HCT116 (cell line): Measurements from ENCODE around the gene C15orf39. TPM values are rescaled to one million over a fixed set of nuclear protein-coding genes. Genes with fewer than 3 reads are reported as not detected.

Experiments used
- ATAC-seq: fragments of 200-7000 bp; cut with Tn5 transposase; 2 replicates; pipeline ENCODE4 v1.9.1; 2020; ENCODE audit warnings: mild to moderate bottlenecking, moderate library complexity
- BruUV-seq: library from RNA; stranded (reverse); fragments of 400-500 nt; replicated peaks from 2 replicates; lab custom pipeline; 2021; lab: Mats Ljungman, UMichigan
- CTCF ChIA-PET: fragments of 300-600 bp; sonication (Branson Sonifier 250); formaldehyde crosslinking; loops from one replicate; lab custom pipeline; 2021; ENCODE audit warnings: antibody characterized with exemption; lab: Charles Lee
- POLR2A ChIA-PET: fragments of 300-600, 350-600 bp; sonication (Branson Sonifier 250); formaldehyde crosslinking; loops from one replicate; lab custom pipeline; 2021; ENCODE audit warnings: antibody characterized with exemption; lab: Charles Lee
- RAD21 ChIA-PET, 2 experiments: fragments of 300-600 bp; sonication (Branson Sonifier 250); formaldehyde crosslinking; loops; one replicate each; lab custom pipeline; 2023; ENCODE audit warnings: low total read pairs in 2 of 2; ENCODE audit not compliant: uncharacterized antibody in 2 of 2, unreplicated experiment in 2 of 2, low non-redundant PET in 1 of 2; lab: Charles Lee
- DNase-seq: peaks from one replicate; pipeline ENCODE4 v3.0.0-alpha.2; 2010; ENCODE audit warnings: low read depth, low spot score
- H2AFZ ChIP-seq: fragments of 200-600 bp; shearing (Covaris generic), sonication (generic); 2 replicates; pipeline ENCODE4 v1.6.1; 2017; ENCODE audit warnings: low read depth, mixed run types, mixed read lengths, antibody characterized with exemption, low read length; ENCODE audit not compliant: poor library complexity, severe bottlenecking
- H3K27ac ChIP-seq: 2 replicates; pipeline ENCODE4 v1.5.1; 2012; ENCODE audit warnings: low read depth, low read length
- H3K27me3 ChIP-seq: fragments of 200-600 bp; sonication (generic); 2 replicates; pipeline ENCODE4 v1.6.1; 2016; ENCODE audit warnings: mixed run types, low read length, mixed read lengths; ENCODE audit not compliant: insufficient read depth
- H3K36me3 ChIP-seq, 2 experiments: fragments of 200-500 bp in 1 of 2; fragments of 200-600 bp in 1 of 2; sonication (Bioruptor generic) in 1 of 2; sonication (generic) in 1 of 2; 2 replicates each; pipeline versions ENCODE4 v1.5.1 to v1.6.1; 2014 to 2016; ENCODE audit warnings: low read length in 2 of 2, inconsistent platforms in 1 of 2, mixed read lengths in 1 of 2, mixed run types in 1 of 2; ENCODE audit not compliant: insufficient read depth in 2 of 2, control insufficient read depth in 1 of 2
- H3K4me1 ChIP-seq, 2 experiments: fragments of 200-600 bp in 1 of 2; sonication (generic) in 1 of 2; 2 replicates each; pipeline versions ENCODE4 v1.5.1 to v1.6.1; 2012 to 2017; ENCODE audit warnings: low read length in 2 of 2, inconsistent platforms in 1 of 2, mild to moderate bottlenecking in 1 of 2, mixed read lengths in 1 of 2, mixed run types in 1 of 2, moderate library complexity in 1 of 2; ENCODE audit not compliant: insufficient read depth in 2 of 2, control insufficient read depth in 1 of 2
- H3K4me2 ChIP-seq: fragments of 200-600 bp; sonication (generic); 2 replicates; pipeline ENCODE4 v1.6.1; 2017; ENCODE audit warnings: mixed run types, low read length, mixed read lengths
- H3K4me3 ChIP-seq, 2 experiments: fragments of 200-600 bp in 1 of 2; sonication (generic) in 1 of 2; replicated peaks in 1 of 2; 2 replicates each; pipeline ENCODE4 v1.5.1; 2011 to 2016; ENCODE audit warnings: low read length in 2 of 2, control low read depth in 1 of 2, low read depth in 1 of 2, mild to moderate bottlenecking in 1 of 2, mixed read lengths in 1 of 2, mixed run types in 1 of 2
- H3K79me2 ChIP-seq: fragments of 200-600 bp; sonication (generic); 2 replicates; pipeline ENCODE4 v1.6.1; 2017; ENCODE audit warnings: mild to moderate bottlenecking, mixed run types, low read length, moderate library complexity, mixed read lengths; ENCODE audit not compliant: insufficient read depth
- H3K9ac ChIP-seq: fragments of 200-600 bp; sonication (generic); 2 replicates; pipeline ENCODE4 v1.6.1; 2016; ENCODE audit warnings: low read length, mixed read lengths
- H3K9me2 ChIP-seq: fragments of 200-600 bp; sonication (generic), shearing (Covaris generic); 2 replicates; pipeline ENCODE4 v1.6.1; 2017; ENCODE audit warnings: mixed run types, mild to moderate bottlenecking, moderate library complexity; ENCODE audit not compliant: insufficient read depth
- H3K9me3 ChIP-seq, 2 experiments: fragments of 200-500 bp in 1 of 2; fragments of 200-600 bp in 1 of 2; sonication (Bioruptor generic) in 1 of 2; sonication (generic) in 1 of 2; 2 replicates each; pipeline ENCODE4 v1.6.1; 2014 to 2017; ENCODE audit warnings: low read length in 2 of 2, mixed read lengths in 2 of 2, inconsistent platforms in 1 of 2, low read depth in 1 of 2, mild to moderate bottlenecking in 1 of 2, mixed run types in 1 of 2, moderate library complexity in 1 of 2; ENCODE audit not compliant: control insufficient read depth in 1 of 2, insufficient read depth in 1 of 2
- H4K20me1 ChIP-seq: fragments of 200-600 bp; sonication (generic), shearing (Covaris generic); 2 replicates; pipeline ENCODE4 v1.6.1; 2017; ENCODE audit warnings: mixed run types, mild to moderate bottlenecking, moderate library complexity; ENCODE audit not compliant: insufficient read depth
- CBX3 ChIP-seq: IDR thresholded peaks from 2 replicates; pipeline ENCODE4 v1.6.1; 2012; ENCODE audit warnings: low read depth
- EGR1 ChIP-seq: IDR thresholded peaks from 2 replicates; pipeline ENCODE4 v1.6.1; 2012; ENCODE audit warnings: low read depth
- EZH2 ChIP-seq: fragments of 200-600 bp; sonication (generic); IDR thresholded peaks from 2 replicates; pipeline ENCODE4 v1.6.1; 2017; ENCODE audit warnings: antibody characterized with exemption, mixed run types
- EZH2phosphoT487 ChIP-seq: fragments of 200-600 bp; IDR thresholded peaks from 2 replicates; pipeline ENCODE4 v1.6.1; 2018; ENCODE audit warnings: antibody characterized with exemption, borderline replicate concordance
- FOSL1 ChIP-seq: IDR thresholded peaks from 2 replicates; pipeline ENCODE4 v1.6.1; 2012; ENCODE audit warnings: low read depth
- JUND ChIP-seq: IDR thresholded peaks from 2 replicates; pipeline ENCODE4 v1.6.1; 2012
- MAX ChIP-seq: IDR thresholded peaks from 2 replicates; pipeline ENCODE4 v1.6.1; 2012
- POLR2AphosphoS5 ChIP-seq: IDR thresholded peaks from 2 replicates; pipeline ENCODE4 v1.6.1; 2011; ENCODE audit warnings: mild to moderate bottlenecking, low read depth, low read length, moderate library complexity
- SIN3A ChIP-seq: IDR thresholded peaks from 2 replicates; pipeline ENCODE4 v1.6.1; 2012; ENCODE audit warnings: low read depth
- TCF7L2 ChIP-seq: IDR thresholded peaks from 2 replicates; pipeline ENCODE4 v1.7.0; 2011; ENCODE audit warnings: borderline replicate concordance, inconsistent platforms; ENCODE audit not compliant: insufficient read depth, insufficient read length; ENCODE audit errors: extremely low read depth
- YY1 ChIP-seq: IDR thresholded peaks from 2 replicates; pipeline ENCODE4 v1.6.1; 2011; ENCODE audit warnings: low read length, low read depth, moderate library complexity, mild to moderate bottlenecking; ENCODE audit not compliant: insufficient replicate concordance; ENCODE audit errors: extremely low read depth
- ZFX ChIP-seq: fragments of 450-650 bp; IDR thresholded peaks from 2 replicates; pipeline ENCODE4 v1.6.1; 2017
- intact Hi-C: fragments of 100-400 bp; cut with micrococcal nuclease; formaldehyde crosslinking; loops from 2 replicates; pipeline ENCODE4 v1.10.0; 2022
- total RNA-seq: library from RNA; stranded (reverse); gene quantifications from one replicate; pipeline ENCODE4 v1.2.1, GENCODE V29; 2021; ENCODE audit not compliant: unreplicated experiment
- TF ChIP-seq, protein P1 (sequence below): IDR thresholded peaks from 2 replicates; pipeline ENCODE4 v1.6.1; 2012

Gene C15orf39
- total RNA-seq, 1 experiment from 2014 or later: 29.3 TPM

DNA sequence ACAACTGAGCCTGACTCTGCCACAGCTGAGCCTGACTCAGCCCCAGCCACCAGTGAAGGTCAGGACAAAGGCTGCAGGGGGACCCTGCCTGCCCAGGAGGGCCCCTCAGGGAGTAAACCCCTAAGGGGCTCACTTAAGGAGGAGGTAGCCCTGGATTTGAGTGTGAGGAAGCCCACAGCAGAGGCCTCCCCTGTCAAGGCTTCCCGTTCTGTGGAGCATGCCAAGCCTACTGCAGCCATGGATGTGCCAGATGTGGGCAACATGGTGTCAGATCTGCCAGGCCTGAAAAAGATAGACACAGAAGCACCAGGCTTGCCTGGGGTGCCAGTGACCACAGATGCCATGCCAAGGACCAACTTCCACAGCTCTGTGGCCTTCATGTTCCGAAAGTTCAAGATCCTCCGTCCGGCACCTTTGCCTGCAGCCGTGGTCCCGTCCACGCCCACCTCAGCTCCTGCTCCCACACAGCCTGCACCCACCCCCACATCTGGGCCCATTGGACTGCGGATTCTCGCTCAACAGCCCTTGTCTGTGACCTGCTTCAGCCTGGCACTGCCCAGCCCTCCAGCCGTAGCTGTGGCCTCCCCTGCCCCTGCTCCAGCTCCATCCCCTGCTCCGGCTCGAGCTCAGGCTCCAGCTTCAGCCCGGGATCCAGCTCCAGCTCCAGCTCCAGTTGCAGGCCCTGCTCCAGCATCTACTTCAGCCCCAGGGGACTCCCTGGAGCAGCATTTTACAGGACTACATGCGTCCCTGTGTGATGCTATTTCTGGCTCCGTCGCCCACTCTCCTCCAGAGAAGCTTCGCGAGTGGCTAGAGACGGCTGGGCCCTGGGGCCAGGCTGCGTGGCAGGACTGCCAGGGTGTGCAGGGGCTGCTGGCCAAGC is 6.2 kb downstream of the C15orf39 start:
- ChIA-PET POLR2A (no interaction called here), CTCF (interaction anchor here (1.1 kb wide), 1 partner anchor 177 kb away, joined by 3 read pairs; no protein-coding TSS in a partner anchor), RAD21 (no interaction called here)
- peaks cover 96% of the 10 kb centered on the region for H3K79me2 ChIP-seq
- H3K4me2 ChIP-seq: no peak overlapping the region
- peaks cover 15 to 23% of the 10 kb centered on the region in 2 experiments for H3K4me1 ChIP-seq
- intact Hi-C loops: loop anchor here (10.0 kb wide), 1 partner anchor 423 kb away; the partner anchor contains the start of gene CSK
- BruUV-seq: no TSS peak
- no peaks in the 10 kb centered on the region for H3K27me3 ChIP-seq
- no peak for DNase-seq
- H3K9me3 ChIP-seq: no peaks in the 10 kb centered on the region
- H3K9ac ChIP-seq: no peak overlapping the region
- H3K4me3 ChIP-seq: no peak overlapping the region
- peaks cover 33 to 68% of the 10 kb centered on the region in 2 experiments; a peak in 3 of 4 replicates for H3K36me3 ChIP-seq
- H3K9me2 ChIP-seq: no peaks in the 10 kb centered on the region
- H2AFZ ChIP-seq: no peak overlapping the region
- H4K20me1 ChIP-seq: peaks cover 37% of the 10 kb centered on the region; the same call in 1 of the 2 replicates
- TF ChIP-seq EGR1 (no peak), POLR2AphosphoS5 (0 out of 2 replicates have a peak, but pooled peaks have one; percentile 9)
- TF ChIP-seq, all 23 proteins: peak for 1
- H3K27ac ChIP-seq: no peak overlapping the region; the same call in 1 of the 2 replicates
- ATAC-seq: no peak

- no peak for ATAC-seq
- POLR2A ChIA-PET: no interaction called here
- Histone ChIP-seq H4K20me1 (peaks cover 34% of the 10 kb centered on the region; the same call in 1 of the 2 replicates), H3K9me3 (no peaks in the 10 kb centered on the region)
- CTCF ChIA-PET: interaction anchor here (0.9 to 1.1 kb wide), 2 partner anchors 165 to 178 kb away, joined by 3 read pairs; no protein-coding TSS in a partner anchor
- TF ChIP-seq EZH2phosphoT487 (no peak), ZFX (no peak), CBX3 (no peak), FOSL1 (no peak), YY1 (no peak), SIN3A (no peak), EZH2 (no peak), TCF7L2 (no peak), MAX (no peak), JUND (no peak)
- TF ChIP-seq, protein P1, sequence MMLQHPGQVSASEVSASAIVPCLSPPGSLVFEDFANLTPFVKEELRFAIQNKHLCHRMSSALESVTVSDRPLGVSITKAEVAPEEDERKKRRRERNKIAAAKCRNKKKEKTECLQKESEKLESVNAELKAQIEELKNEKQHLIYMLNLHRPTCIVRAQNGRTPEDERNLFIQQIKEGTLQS: no peak
- TF ChIP-seq, all 23 proteins: peak for 0
- no TSS peak for BruUV-seq
- no peak overlapping the region for H3K9ac ChIP-seq
- no peak overlapping the region for H3K4me2 ChIP-seq
- peaks cover 12 to 15% of the 10 kb centered on the region in 2 experiments for H3K4me1 ChIP-seq
- H2AFZ ChIP-seq: no peak overlapping the region
- no peak overlapping the region; the same call in 1 of the 2 replicates for H3K27ac ChIP-seq
- no peaks in the 10 kb centered on the region for H3K27me3 ChIP-seq
- H3K79me2 ChIP-seq: peaks cover 88% of the 10 kb centered on the region
- no peaks in the 10 kb centered on the region for H3K9me2 ChIP-seq
- peaks cover 38 to 74% of the 10 kb centered on the region in 2 experiments; a peak in 3 of 4 replicates for H3K36me3 ChIP-seq
- DNase-seq: no peak
- RAD21 ChIA-PET: no interaction called here
- H3K4me3 ChIP-seq: no peak overlapping the region
- intact Hi-C loops: loop anchor here (10.0 kb wide), 1 partner anchor 424 kb away; the partner anchor contains the start of gene CSK
Observed at GRCh38 chr15:75208501-75209288, 7.0 kb downstream of the C15orf39 start.
